Neural cell (in vitro differentiated cells): Measurements from ENCODE around the gene CDK5R1. TPM values are rescaled to one million over a fixed set of nuclear protein-coding genes. Genes with fewer than 3 reads are reported as not detected.

Experiments
- H2AFZ ChIP-seq: fragments of 200-600, 300-800 bp; sonication (generic), shearing (Covaris generic); 2 replicates; pipeline ENCODE4 v1.6.0; 2014; ENCODE audit warnings: low read depth, mild to moderate bottlenecking, antibody characterized with exemption, low read length, moderate library complexity
- H3F3A ChIP-seq: fragments of 200-600 bp; shearing (Covaris generic); 2 replicates; pipeline ENCODE4 v1.6.1; 2016; ENCODE audit warnings: mild to moderate bottlenecking, moderate library complexity, mixed read lengths, antibody characterized with exemption, low read length; ENCODE audit not compliant: insufficient read depth, poor library complexity, severe bottlenecking
- H3K27ac ChIP-seq: fragments of 200-600, 300-800 bp; sonication (generic), shearing (Covaris generic); 2 replicates; pipeline ENCODE4 v1.5.1; 2014; ENCODE audit warnings: mild to moderate bottlenecking, low read length, moderate library complexity
- H3K27me3 ChIP-seq: fragments of 300-800, 200-600 bp; sonication (generic), shearing (Covaris generic); 2 replicates; pipeline ENCODE4 v1.6.0; 2014; ENCODE audit warnings: mild to moderate bottlenecking, low read depth, low read length, moderate library complexity; ENCODE audit not compliant: insufficient read depth
- H3K36me3 ChIP-seq: fragments of 300-800, 200-600 bp; sonication (generic), shearing (Covaris generic); 2 replicates; pipeline ENCODE4 v1.5.1; 2014; ENCODE audit warnings: mild to moderate bottlenecking, antibody characterized with exemption, low read length, moderate library complexity; ENCODE audit not compliant: insufficient read depth
- H3K4me2 ChIP-seq: fragments of 300-800, 200-600 bp; sonication (generic), shearing (Covaris generic); 2 replicates; pipeline ENCODE4 v1.6.0; 2014; ENCODE audit warnings: mild to moderate bottlenecking, low read length
- H3K4me3 ChIP-seq: fragments of 300-800, 200-600 bp; sonication (generic), shearing (Covaris generic); 2 replicates; pipeline ENCODE4 v1.5.1; 2014; ENCODE audit warnings: mild to moderate bottlenecking, low read length, moderate library complexity
- H3K79me2 ChIP-seq: fragments of 200-600 bp; shearing (Covaris generic); replicated peaks from 2 replicates; pipeline ENCODE4 v1.6.0; 2014; ENCODE audit warnings: mild to moderate bottlenecking, low read length, moderate library complexity; ENCODE audit not compliant: insufficient read depth
- H3K9ac ChIP-seq: fragments of 300-800, 200-600 bp; sonication (generic), shearing (Covaris generic); 2 replicates; pipeline ENCODE4 v1.6.1; 2016; ENCODE audit warnings: mild to moderate bottlenecking, low read length, mixed read lengths
- H3K9me2 ChIP-seq: fragments of 200-600 bp; shearing (Covaris generic); 2 replicates; pipeline ENCODE4 v1.6.1; 2016; ENCODE audit warnings: mild to moderate bottlenecking, low read length, mixed read lengths; ENCODE audit not compliant: insufficient read depth
- H3K9me3 ChIP-seq: fragments of 200-600, 300-800 bp; sonication (generic), shearing (Covaris generic); 2 replicates; pipeline ENCODE4 v1.6.1; 2016; ENCODE audit warnings: mild to moderate bottlenecking, mixed run types, low read length, moderate library complexity, mixed read lengths
- H4K20me1 ChIP-seq: fragments of 200-600 bp; shearing (Covaris generic); 2 replicates; pipeline ENCODE4 v1.6.1; 2016; ENCODE audit warnings: mild to moderate bottlenecking, mixed run types; ENCODE audit not compliant: insufficient read depth
- EP300 ChIP-seq: fragments of 450-650 bp; conservative IDR thresholded peaks from 2 replicates; pipeline ENCODE4 v1.6.1; 2014; ENCODE audit warnings: antibody characterized with exemption, mild to moderate bottlenecking, moderate library complexity; ENCODE audit not compliant: poor library complexity, severe bottlenecking
- EZH2 ChIP-seq: fragments of 200-600, 300-800 bp; shearing (Covaris generic), sonication (generic); IDR thresholded peaks from 2 replicates; pipeline ENCODE4 v1.6.1; 2014; ENCODE audit warnings: antibody characterized with exemption, low read length, borderline replicate concordance, mild to moderate bottlenecking; ENCODE audit not compliant: insufficient read depth, poor library complexity, severe bottlenecking
- MXI1 ChIP-seq: fragments of 450-650 bp; conservative IDR thresholded peaks from 2 replicates; pipeline ENCODE4 v1.6.1; 2014; ENCODE audit warnings: antibody characterized with exemption, mild to moderate bottlenecking; ENCODE audit not compliant: poor library complexity, severe bottlenecking
- POLR2AphosphoS5 ChIP-seq: IDR thresholded peaks from 2 replicates; pipeline ENCODE4 v1.6.1; 2012
- RAD21 ChIP-seq: fragments of 450-650 bp; conservative IDR thresholded peaks from 2 replicates; pipeline ENCODE4 v1.6.1; 2014; ENCODE audit warnings: antibody characterized with exemption, mild to moderate bottlenecking, moderate library complexity
- SMC3 ChIP-seq: fragments of 450-650 bp; conservative IDR thresholded peaks from 2 replicates; pipeline ENCODE4 v1.6.1; 2014; ENCODE audit warnings: antibody characterized with exemption, mild to moderate bottlenecking, moderate library complexity; ENCODE audit not compliant: poor library complexity
- TAF1 ChIP-seq: IDR thresholded peaks from 2 replicates; pipeline ENCODE4 v1.6.1; 2012; ENCODE audit warnings: low read depth
- polyA plus RNA-seq: library from polyadenylated mRNA; depleted of rRNA; stranded (reverse); fragments of >200 nt; gene quantifications from 2 replicates; pipeline ENCODE4 v1.2.3, GENCODE V29; 2014
- TF ChIP-seq, protein P1 (sequence below): IDR thresholded peaks from 2 replicates; pipeline ENCODE4 v1.6.1; 2012; ENCODE audit warnings: borderline replicate concordance
- TF ChIP-seq, protein P2 (sequence below): fragments of 450-650 bp; IDR thresholded peaks from 2 replicates; pipeline ENCODE4 v1.5.1; 2014; ENCODE audit warnings: antibody characterized with exemption, mild to moderate bottlenecking, moderate library complexity; ENCODE audit not compliant: poor library complexity, severe bottlenecking

The CDK5R1 gene
- polyA plus RNA-seq, 1 donor from 2014 or later: 199 TPM

DNA sequence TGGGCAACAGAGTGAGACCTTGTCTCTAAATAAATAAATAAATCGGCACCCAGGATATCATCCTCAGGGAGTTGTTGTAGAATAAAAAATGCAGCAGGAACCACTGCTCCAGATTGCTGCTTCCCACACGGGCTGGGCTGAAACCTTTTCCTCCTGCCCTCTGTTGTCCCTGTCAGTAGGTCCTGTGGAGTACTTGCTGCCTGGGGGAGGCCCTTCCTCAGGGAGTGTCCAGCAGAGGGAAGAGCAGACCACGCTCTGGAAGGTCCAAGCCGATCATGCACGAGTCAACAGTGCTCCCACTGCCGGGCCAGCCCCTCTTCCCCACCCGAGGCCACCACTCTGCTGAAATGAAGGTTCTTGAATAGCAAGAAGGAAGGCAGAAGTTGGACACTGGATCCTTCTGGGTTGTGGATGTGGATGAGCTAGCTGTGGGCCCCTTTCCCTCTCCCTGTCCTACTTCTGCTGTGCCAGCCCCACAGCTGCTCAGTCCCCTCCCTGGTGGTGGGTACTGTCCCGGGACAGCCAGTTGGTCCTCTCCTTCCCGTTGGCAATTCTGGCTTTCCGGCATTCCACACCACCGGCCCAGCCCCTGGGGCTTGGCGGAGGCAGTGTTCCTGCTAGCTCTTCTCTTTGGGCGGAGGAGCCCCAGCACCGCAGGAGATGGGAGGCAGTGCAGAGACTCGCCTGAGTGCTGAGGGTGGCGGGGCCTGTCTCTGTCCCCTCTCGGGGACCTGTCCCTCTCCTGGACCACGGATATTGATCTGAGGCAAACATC is 10.8 kb downstream of the CDK5R1 start:
- Histone ChIP-seq H3K27me3 (no peaks in the 10 kb centered on the region), H3K9me3 (peaks cover 3% of the 10 kb centered on the region), H3K4me3 (no peak overlapping the region), H3K36me3 (no peaks in the 10 kb centered on the region), H3K27ac (no peak overlapping the region), H3K9me2 (no peaks in the 10 kb centered on the region), H3K9ac (no peak overlapping the region), H2AFZ (no peak overlapping the region), H3F3A (no peaks in the 10 kb centered on the region), H3K4me2 (no peak overlapping the region), H3K79me2 (no peaks in the 10 kb centered on the region), H4K20me1 (no peaks in the 10 kb centered on the region)
- TF ChIP-seq SMC3: no peak
- no peak for TF ChIP-seq POLR2AphosphoS5
- no peak for TF ChIP-seq EP300
- no peak for TF ChIP-seq TAF1
- TF ChIP-seq RAD21: no peak
- TF ChIP-seq, protein P1, sequence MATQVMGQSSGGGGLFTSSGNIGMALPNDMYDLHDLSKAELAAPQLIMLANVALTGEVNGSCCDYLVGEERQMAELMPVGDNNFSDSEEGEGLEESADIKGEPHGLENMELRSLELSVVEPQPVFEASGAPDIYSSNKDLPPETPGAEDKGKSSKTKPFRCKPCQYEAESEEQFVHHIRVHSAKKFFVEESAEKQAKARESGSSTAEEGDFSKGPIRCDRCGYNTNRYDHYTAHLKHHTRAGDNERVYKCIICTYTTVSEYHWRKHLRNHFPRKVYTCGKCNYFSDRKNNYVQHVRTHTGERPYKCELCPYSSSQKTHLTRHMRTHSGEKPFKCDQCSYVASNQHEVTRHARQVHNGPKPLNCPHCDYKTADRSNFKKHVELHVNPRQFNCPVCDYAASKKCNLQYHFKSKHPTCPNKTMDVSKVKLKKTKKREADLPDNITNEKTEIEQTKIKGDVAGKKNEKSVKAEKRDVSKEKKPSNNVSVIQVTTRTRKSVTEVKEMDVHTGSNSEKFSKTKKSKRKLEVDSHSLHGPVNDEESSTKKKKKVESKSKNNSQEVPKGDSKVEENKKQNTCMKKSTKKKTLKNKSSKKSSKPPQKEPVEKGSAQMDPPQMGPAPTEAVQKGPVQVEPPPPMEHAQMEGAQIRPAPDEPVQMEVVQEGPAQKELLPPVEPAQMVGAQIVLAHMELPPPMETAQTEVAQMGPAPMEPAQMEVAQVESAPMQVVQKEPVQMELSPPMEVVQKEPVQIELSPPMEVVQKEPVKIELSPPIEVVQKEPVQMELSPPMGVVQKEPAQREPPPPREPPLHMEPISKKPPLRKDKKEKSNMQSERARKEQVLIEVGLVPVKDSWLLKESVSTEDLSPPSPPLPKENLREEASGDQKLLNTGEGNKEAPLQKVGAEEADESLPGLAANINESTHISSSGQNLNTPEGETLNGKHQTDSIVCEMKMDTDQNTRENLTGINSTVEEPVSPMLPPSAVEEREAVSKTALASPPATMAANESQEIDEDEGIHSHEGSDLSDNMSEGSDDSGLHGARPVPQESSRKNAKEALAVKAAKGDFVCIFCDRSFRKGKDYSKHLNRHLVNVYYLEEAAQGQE: no peak
- TF ChIP-seq MXI1: no peak
- no peak for TF ChIP-seq EZH2

DNA sequence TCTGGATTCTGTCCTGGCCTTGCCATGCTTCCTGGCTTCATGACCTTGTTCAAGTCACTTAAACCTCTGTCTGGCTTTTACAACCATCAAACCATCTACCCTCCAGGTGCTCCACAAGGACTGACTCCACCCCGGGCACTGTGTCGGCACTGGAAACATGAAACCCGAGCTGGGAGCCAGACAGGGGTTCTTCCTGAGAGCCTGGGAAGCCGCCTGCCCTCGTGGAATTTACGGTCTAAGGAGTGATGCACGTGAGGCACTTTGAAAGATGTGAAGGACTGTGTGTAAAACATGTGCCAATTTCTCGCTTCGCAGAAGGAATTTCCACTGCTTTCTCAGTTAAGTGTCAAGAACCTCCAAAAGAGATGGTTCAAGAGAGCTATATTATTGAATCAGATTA is 11.6 kb downstream of the CDK5R1 start:
- no peaks in the 10 kb centered on the region for H3K79me2 ChIP-seq
- no peak overlapping the region for H2AFZ ChIP-seq
- H3K4me2 ChIP-seq: no peak overlapping the region

More for the DNA sequence above, 11.6 kb downstream of the CDK5R1 start:
- Histone ChIP-seq H3K4me3 (no peak overlapping the region), H3K9me3 (peaks cover 3% of the 10 kb centered on the region), H3K36me3 (no peaks in the 10 kb centered on the region), H3F3A (no peaks in the 10 kb centered on the region), H3K9me2 (no peaks in the 10 kb centered on the region), H3K27ac (no peak overlapping the region), H3K9ac (no peak overlapping the region), H3K27me3 (no peaks in the 10 kb centered on the region), H4K20me1 (no peaks in the 10 kb centered on the region)
- TF ChIP-seq, protein P2, sequence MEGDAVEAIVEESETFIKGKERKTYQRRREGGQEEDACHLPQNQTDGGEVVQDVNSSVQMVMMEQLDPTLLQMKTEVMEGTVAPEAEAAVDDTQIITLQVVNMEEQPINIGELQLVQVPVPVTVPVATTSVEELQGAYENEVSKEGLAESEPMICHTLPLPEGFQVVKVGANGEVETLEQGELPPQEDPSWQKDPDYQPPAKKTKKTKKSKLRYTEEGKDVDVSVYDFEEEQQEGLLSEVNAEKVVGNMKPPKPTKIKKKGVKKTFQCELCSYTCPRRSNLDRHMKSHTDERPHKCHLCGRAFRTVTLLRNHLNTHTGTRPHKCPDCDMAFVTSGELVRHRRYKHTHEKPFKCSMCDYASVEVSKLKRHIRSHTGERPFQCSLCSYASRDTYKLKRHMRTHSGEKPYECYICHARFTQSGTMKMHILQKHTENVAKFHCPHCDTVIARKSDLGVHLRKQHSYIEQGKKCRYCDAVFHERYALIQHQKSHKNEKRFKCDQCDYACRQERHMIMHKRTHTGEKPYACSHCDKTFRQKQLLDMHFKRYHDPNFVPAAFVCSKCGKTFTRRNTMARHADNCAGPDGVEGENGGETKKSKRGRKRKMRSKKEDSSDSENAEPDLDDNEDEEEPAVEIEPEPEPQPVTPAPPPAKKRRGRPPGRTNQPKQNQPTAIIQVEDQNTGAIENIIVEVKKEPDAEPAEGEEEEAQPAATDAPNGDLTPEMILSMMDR: no peak
- TF ChIP-seq, protein P1: no peak
- no peak for TF ChIP-seq TAF1
